Measurements from ENCODE around the gene GSX1.
A peak's percentile ranks its signal among the peaks of the same experiment; 100 is the strongest.

Gene GSX1

GRCh38 chr13:27782151-27782550, 10.1 kb upstream of the GSX1 start:
- no peaks in the 10 kb centered on the region for H3K9me3 ChIP-seq (replicated peaks; ENCODE audit: low read length)
- no peaks in the 10 kb centered on the region for H3K36me3 ChIP-seq (ENCODE audit: insufficient read depth, low read length)
- peaks cover 40% of the 10 kb centered on the region for H3K27me3 ChIP-seq (ENCODE audit: control insufficient read depth, insufficient read depth, low read length)
- H3K4me1 ChIP-seq (ENCODE audit: control insufficient read depth, insufficient read depth, low read length) = no peaks in the 10 kb centered on the region
- no peak overlapping the region for H3K9ac ChIP-seq (ENCODE audit: low read depth, low read length)
- H3K4me3 ChIP-seq (ENCODE audit: low read length) = no peak overlapping the region
- no peak overlapping the region for H3K4me2 ChIP-seq (ENCODE audit: low read length)

- Histone ChIP-seq H3K4me3 (ENCODE audit: low read length) (no peak overlapping the region), H3K4me2 (ENCODE audit: low read length) (no peak overlapping the region), H3K27me3 (ENCODE audit: control insufficient read depth, insufficient read depth, low read length) (peaks cover 45% of the 10 kb centered on the region), H3K9ac (ENCODE audit: low read depth, low read length) (no peak overlapping the region), H3K4me1 (ENCODE audit: control insufficient read depth, insufficient read depth, low read length) (no peaks in the 10 kb centered on the region), H3K36me3 (ENCODE audit: insufficient read depth, low read length) (no peaks in the 10 kb centered on the region), H3K9me3 (replicated peaks; ENCODE audit: low read length) (no peaks in the 10 kb centered on the region)
Measured at GRCh38 chr13:27783111-27783510, 9.2 kb upstream of the GSX1 start.

GRCh38 chr13:27788271-27788670, 4.0 kb upstream of the GSX1 start:
- peaks cover 60% of the 10 kb centered on the region for H3K27me3 ChIP-seq (ENCODE audit: control insufficient read depth, insufficient read depth, low read length)
- H3K9ac ChIP-seq (ENCODE audit: low read depth, low read length) = no peak overlapping the region
- peaks cover 6% of the 10 kb centered on the region for H3K4me1 ChIP-seq (ENCODE audit: control insufficient read depth, insufficient read depth, low read length)
- H3K36me3 ChIP-seq (ENCODE audit: insufficient read depth, low read length) = no peaks in the 10 kb centered on the region
- no peak overlapping the region for H3K4me3 ChIP-seq (ENCODE audit: low read length)
- no peaks in the 10 kb centered on the region for H3K9me3 ChIP-seq (replicated peaks; ENCODE audit: low read length)
- no peak overlapping the region for H3K4me2 ChIP-seq (ENCODE audit: low read length)

GRCh38 chr13:27789153-27789494, 3.2 kb upstream of the GSX1 start:
- H3K4me3 ChIP-seq (ENCODE audit: low read length) = no peak overlapping the region
- peaks cover 62% of the 10 kb centered on the region for H3K27me3 ChIP-seq (ENCODE audit: control insufficient read depth, insufficient read depth, low read length)
- H3K9ac ChIP-seq (ENCODE audit: low read depth, low read length) = no peak overlapping the region
- no peak overlapping the region for H3K4me2 ChIP-seq (ENCODE audit: low read length)
- H3K9me3 ChIP-seq (replicated peaks; ENCODE audit: low read length) = no peaks in the 10 kb centered on the region
- H3K4me1 ChIP-seq (ENCODE audit: control insufficient read depth, insufficient read depth, low read length) = peaks cover 6% of the 10 kb centered on the region
- no peaks in the 10 kb centered on the region for H3K36me3 ChIP-seq (ENCODE audit: insufficient read depth, low read length)

GRCh38 chr13:27789495-27790303, 2.6 kb upstream of the GSX1 start:
- no peaks in the 10 kb centered on the region for H3K36me3 ChIP-seq (ENCODE audit: insufficient read depth, low read length)
- no peaks in the 10 kb centered on the region for H3K9me3 ChIP-seq (replicated peaks; ENCODE audit: low read length)
- no peak overlapping the region for H3K4me3 ChIP-seq (ENCODE audit: low read length)
- H3K9ac ChIP-seq (ENCODE audit: low read depth, low read length) = no peak overlapping the region
- H3K27me3 ChIP-seq (ENCODE audit: control insufficient read depth, insufficient read depth, low read length) = peaks cover 67% of the 10 kb centered on the region
- no peak overlapping the region for H3K4me2 ChIP-seq (ENCODE audit: low read length)
- peaks cover 6% of the 10 kb centered on the region for H3K4me1 ChIP-seq (ENCODE audit: control insufficient read depth, insufficient read depth, low read length)

- Histone ChIP-seq H3K4me2 (ENCODE audit: low read length) (no peak overlapping the region), H3K4me1 (ENCODE audit: control insufficient read depth, insufficient read depth, low read length) (peaks cover 6% of the 10 kb centered on the region), H3K27me3 (ENCODE audit: control insufficient read depth, insufficient read depth, low read length) (peaks cover 76% of the 10 kb centered on the region), H3K4me3 (ENCODE audit: low read length) (no peak overlapping the region), H3K9ac (ENCODE audit: low read depth, low read length) (no peak overlapping the region), H3K9me3 (replicated peaks; ENCODE audit: low read length) (no peaks in the 10 kb centered on the region), H3K36me3 (ENCODE audit: insufficient read depth, low read length) (no peaks in the 10 kb centered on the region)
Measured at GRCh38 chr13:27790523-27790922, 1.8 kb upstream of the GSX1 start.

GRCh38 chr13:27791146-27791900, 960 bp upstream of the GSX1 start:
- no peak overlapping the region for H3K9ac ChIP-seq (ENCODE audit: low read depth, low read length)
- H3K9me3 ChIP-seq (replicated peaks; ENCODE audit: low read length) = no peaks in the 10 kb centered on the region
- H3K4me1 ChIP-seq (ENCODE audit: control insufficient read depth, insufficient read depth, low read length) = peaks cover 6% of the 10 kb centered on the region
- H3K4me3 ChIP-seq (ENCODE audit: low read length) = peak overlapping the region; percentile 10
- H3K4me2 ChIP-seq (ENCODE audit: low read length) = peak overlapping the region; percentile 53
- no peaks in the 10 kb centered on the region for H3K36me3 ChIP-seq (ENCODE audit: insufficient read depth, low read length)
- peaks cover 84% of the 10 kb centered on the region for H3K27me3 ChIP-seq (ENCODE audit: control insufficient read depth, insufficient read depth, low read length)

GRCh38 chr13:27791901-27792392, 336 bp upstream of the GSX1 start:
- Histone ChIP-seq H3K36me3 (ENCODE audit: insufficient read depth, low read length) (no peaks in the 10 kb centered on the region), H3K9ac (ENCODE audit: low read depth, low read length) (no peak overlapping the region), H3K9me3 (replicated peaks; ENCODE audit: low read length) (no peaks in the 10 kb centered on the region), H3K4me2 (ENCODE audit: low read length) (no peak overlapping the region), H3K27me3 (ENCODE audit: control insufficient read depth, insufficient read depth, low read length) (peaks cover 90% of the 10 kb centered on the region), H3K4me3 (ENCODE audit: low read length) (no peak overlapping the region), H3K4me1 (ENCODE audit: control insufficient read depth, insufficient read depth, low read length) (peaks cover 6% of the 10 kb centered on the region)

GRCh38 chr13:27793507-27794367, 1.5 kb downstream of the GSX1 start:
- Histone ChIP-seq H3K4me1 (ENCODE audit: control insufficient read depth, insufficient read depth, low read length) (peaks cover 6% of the 10 kb centered on the region), H3K27me3 (ENCODE audit: control insufficient read depth, insufficient read depth, low read length) (peaks cover 96% of the 10 kb centered on the region), H3K4me3 (ENCODE audit: low read length) (no peak overlapping the region), H3K4me2 (ENCODE audit: low read length) (no peak overlapping the region), H3K36me3 (ENCODE audit: insufficient read depth, low read length) (no peaks in the 10 kb centered on the region), H3K9ac (ENCODE audit: low read depth, low read length) (no peak overlapping the region), H3K9me3 (replicated peaks; ENCODE audit: low read length) (no peaks in the 10 kb centered on the region)

- Histone ChIP-seq H3K9me3 (replicated peaks; ENCODE audit: low read length) (no peaks in the 10 kb centered on the region), H3K9ac (ENCODE audit: low read depth, low read length) (no peak overlapping the region), H3K4me2 (ENCODE audit: low read length) (no peak overlapping the region), H3K27me3 (ENCODE audit: control insufficient read depth, insufficient read depth, low read length) (peaks cover 93% of the 10 kb centered on the region), H3K36me3 (ENCODE audit: insufficient read depth, low read length) (no peaks in the 10 kb centered on the region), H3K4me1 (ENCODE audit: control insufficient read depth, insufficient read depth, low read length) (peaks cover 6% of the 10 kb centered on the region), H3K4me3 (ENCODE audit: low read length) (no peak overlapping the region)
Measured at GRCh38 chr13:27794368-27794691, 2.0 kb downstream of the GSX1 start.

- H3K27me3 ChIP-seq (ENCODE audit: control insufficient read depth, insufficient read depth, low read length) = peaks cover 94% of the 10 kb centered on the region
- no peak overlapping the region for H3K4me2 ChIP-seq (ENCODE audit: low read length)
- peaks cover 6% of the 10 kb centered on the region for H3K4me1 ChIP-seq (ENCODE audit: control insufficient read depth, insufficient read depth, low read length)
- no peak overlapping the region for H3K4me3 ChIP-seq (ENCODE audit: low read length)
- H3K9ac ChIP-seq (ENCODE audit: low read depth, low read length) = no peak overlapping the region
- no peaks in the 10 kb centered on the region for H3K36me3 ChIP-seq (ENCODE audit: insufficient read depth, low read length)
- no peaks in the 10 kb centered on the region for H3K9me3 ChIP-seq (replicated peaks; ENCODE audit: low read length)
Measured at GRCh38 chr13:27794921-27795717, 2.8 kb downstream of the GSX1 start.

Measured in skeletal muscle satellite cell (primary cell).